Left cardiac atrium (tissue), 4 donors: ENCODE data around the gene NANOS1. TPM values are rescaled to one million over a fixed set of nuclear protein-coding genes. Genes with fewer than 3 reads are reported as not detected.

Experiments
- ATAC-seq, 2 donors: fragments of 200-7000 bp; cut with Tn5 transposase; one replicate each; pipeline ENCODE4 v1.9.1; 2020; ENCODE audit warnings: mild to moderate bottlenecking in 2 of 2, moderate library complexity in 2 of 2
- DNase-seq: peaks from one replicate; pipeline ENCODE4 v3.0.0-alpha.2; 2020
- intact Hi-C, 2 donors: fragments of 100-400 bp; cut with DNase I; formaldehyde crosslinking; loops; one replicate each; pipeline versions ENCODE4 v1.14.1 to v1.15.1; 2022 to 2023
- long read RNA-seq: library from polyadenylated mRNA; unstranded; transcript quantifications from one replicate; pipeline ENCODE4 v2.0.0, GENCODE V29; 2021
- total RNA-seq, 2 donors: library from RNA; stranded (reverse); fragmentation: NEBNext Ultra II Directional; extraction: Animal tissue kit (Norgen Biotek cat#: 25700); gene quantifications; one replicate each; pipeline ENCODE4 v1.2.1, GENCODE V29; 2021
- donor health status: DM: no; HTN: yes; CAD: no.
- donor health status: DM: no; HTN: yes; CAD: no; lungs with severe emphysema.
- donor health status: DM: yes; HTN: yes; CAD: no.
- donor health status: Dilated cardiomyopathy.

NANOS1 gene
- 1 to 10 TPM; 3.3 to 5.0 TPM for total RNA-seq
- long read RNA-seq, result 0 reads

- intact Hi-C loops, result no loop called here
- ATAC-seq (no peak), DNase-seq (peak; percentile 41)
Measured at GRCh38 chr10:119029613-119030420, at the start of gene NANOS1. NANOS1 (plus strand) TSS chr10:119029714; CDS start chr10:119029802, 88 bp downstream.

GRCh38 chr10:118980135-118980865, 49.2 kb upstream of the NANOS1 start:
- no peak for DNase-seq
- ATAC-seq, result no peak

GRCh38 chr10:118980870-118981269, 48.6 kb upstream of the NANOS1 start:
- DNase-seq (no peak), ATAC-seq (no peak)
- intact Hi-C loops, result no loop called here

More at GRCh38 chr10:118980135-118980865, 49.2 kb upstream of the NANOS1 start:
- intact Hi-C loops, result no loop called here

GRCh38 chr10:118981946-118982345, 47.6 kb upstream of the NANOS1 start:
- intact Hi-C loops, result no loop called here
- DNase-seq (no peak), ATAC-seq (no peak)

GRCh38 chr10:118982366-118982765, 47.1 kb upstream of the NANOS1 start:
- intact Hi-C loops, result no loop called here
- ATAC-seq, result no peak

GRCh38 chr10:118983263-118983662, 46.3 kb upstream of the NANOS1 start:
- ATAC-seq (no peak), DNase-seq (no peak)
- intact Hi-C loops, result no loop called here

More at GRCh38 chr10:118982366-118982765, 47.1 kb upstream of the NANOS1 start:
- DNase-seq, result no peak

GRCh38 chr10:118985576-118985975, 43.9 kb upstream of the NANOS1 start:
- intact Hi-C loops, result no loop called here
- ATAC-seq (no peak), DNase-seq (no peak)

- no peak for ATAC-seq
- intact Hi-C loops, result no loop called here
Measured at GRCh38 chr10:118986815-118987790, 42.4 kb upstream of the NANOS1 start.

GRCh38 chr10:118990326-118990725, 39.2 kb upstream of the NANOS1 start:
- intact Hi-C loops, result no loop called here
- ATAC-seq (no peak), DNase-seq (no peak)

More at GRCh38 chr10:118986815-118987790, 42.4 kb upstream of the NANOS1 start:
- DNase-seq, result no peak

GRCh38 chr10:118992496-118992895, 37.0 kb upstream of the NANOS1 start:
- DNase-seq (no peak), ATAC-seq (no peak)
- intact Hi-C loops, result no loop called here

GRCh38 chr10:118993214-118993613, 36.3 kb upstream of the NANOS1 start:
- ATAC-seq, result no peak
- DNase-seq, result no peak
- intact Hi-C loops, result no loop called here

- intact Hi-C loops, result no loop called here
- ATAC-seq (no peak), DNase-seq (no peak)
Measured at GRCh38 chr10:118994321-118994720, 35.2 kb upstream of the NANOS1 start.

GRCh38 chr10:118995739-118996138, 33.8 kb upstream of the NANOS1 start:
- ATAC-seq, result no peak
- intact Hi-C loops, result no loop called here
- no peak for DNase-seq

GRCh38 chr10:118997379-118997778, 32.1 kb upstream of the NANOS1 start:
- intact Hi-C loops, result no loop called here
- ATAC-seq, result no peak
- DNase-seq, result no peak

GRCh38 chr10:118998183-118998582, 31.3 kb upstream of the NANOS1 start:
- no peak for ATAC-seq
- intact Hi-C loops, result no loop called here
- no peak for DNase-seq

- intact Hi-C loops, result no loop called here
- no peak for ATAC-seq
- DNase-seq, result no peak
Measured at GRCh38 chr10:119001717-119002500, 27.6 kb upstream of the NANOS1 start.

GRCh38 chr10:119003572-119004289, 25.8 kb upstream of the NANOS1 start:
- intact Hi-C loops, result no loop called here
- DNase-seq, result no peak
- no peak for ATAC-seq
